Pons (tissue), 1 donor: ENCODE measurements around the gene NPR3.

ENCODE experiments used
- DNase-seq: peaks from one replicate; pipeline ENCODE4 v3.0.0-alpha.2; 2016; ENCODE audit warnings: low spot score

The NPR3 gene

DNA sequence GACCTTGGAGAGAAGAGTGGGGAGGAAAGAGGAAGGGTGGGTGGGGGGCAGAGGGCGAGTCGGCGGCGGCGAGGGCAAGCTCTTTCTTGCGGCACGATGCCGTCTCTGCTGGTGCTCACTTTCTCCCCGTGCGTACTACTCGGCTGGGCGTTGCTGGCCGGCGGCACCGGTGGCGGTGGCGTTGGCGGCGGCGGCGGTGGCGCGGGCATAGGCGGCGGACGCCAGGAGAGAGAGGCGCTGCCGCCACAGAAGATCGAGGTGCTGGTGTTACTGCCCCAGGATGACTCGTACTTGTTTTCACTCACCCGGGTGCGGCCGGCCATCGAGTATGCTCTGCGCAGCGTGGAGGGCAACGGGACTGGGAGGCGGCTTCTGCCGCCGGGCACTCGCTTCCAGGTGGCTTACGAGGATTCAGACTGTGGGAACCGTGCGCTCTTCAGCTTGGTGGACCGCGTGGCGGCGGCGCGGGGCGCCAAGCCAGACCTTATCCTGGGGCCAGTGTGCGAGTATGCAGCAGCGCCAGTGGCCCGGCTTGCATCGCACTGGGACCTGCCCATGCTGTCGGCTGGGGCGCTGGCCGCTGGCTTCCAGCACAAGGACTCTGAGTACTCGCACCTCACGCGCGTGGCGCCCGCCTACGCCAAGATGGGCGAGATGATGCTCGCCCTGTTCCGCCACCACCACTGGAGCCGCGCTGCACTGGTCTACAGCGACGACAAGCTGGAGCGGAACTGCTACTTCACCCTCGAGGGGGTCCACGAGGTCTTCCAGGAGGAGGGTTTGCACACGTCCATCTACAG lies 760 bp downstream of the NPR3 start:
- DNase-seq = no peak

DNA sequence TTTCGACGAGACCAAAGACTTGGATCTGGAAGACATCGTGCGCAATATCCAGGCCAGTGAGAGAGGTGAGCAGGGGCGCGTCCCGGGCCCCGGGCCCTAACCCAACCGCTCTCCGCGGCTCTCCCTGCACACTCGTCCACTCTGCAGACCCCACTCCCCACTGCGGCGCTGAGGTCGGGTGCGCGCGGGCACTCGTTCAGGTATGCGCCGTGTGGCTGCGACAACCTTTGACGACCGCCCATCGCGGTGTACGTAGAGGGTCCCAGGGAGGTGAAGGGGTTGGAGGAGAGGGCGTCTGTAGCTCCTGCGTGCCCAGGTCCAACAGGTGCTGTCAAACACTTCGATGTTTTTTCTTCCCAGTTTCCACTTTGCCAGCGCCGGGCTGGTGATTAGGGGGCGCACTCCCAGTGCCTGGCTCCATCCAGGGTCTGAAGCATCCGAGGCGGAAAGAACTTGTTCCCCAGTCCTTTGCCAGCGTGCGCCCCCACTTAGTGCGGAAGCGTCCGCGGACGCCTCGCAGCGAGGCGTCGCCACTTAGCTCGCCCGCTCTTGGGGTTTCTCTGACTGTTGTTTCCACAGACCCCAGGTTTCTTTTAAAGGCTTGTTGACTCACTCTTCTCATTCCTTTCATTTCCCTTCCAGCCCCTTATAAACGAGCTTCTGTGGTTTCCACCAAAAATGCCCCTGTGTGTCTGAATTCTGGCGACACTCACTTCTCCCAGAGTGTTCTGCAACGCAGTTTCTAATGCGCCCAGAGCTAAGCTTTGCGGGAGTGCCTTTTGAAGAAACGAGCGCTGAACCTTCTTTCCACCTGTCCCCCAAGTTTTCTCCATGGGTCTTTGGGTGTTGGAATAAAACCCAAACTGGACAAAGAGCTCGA lies 1.6 kb downstream of the NPR3 start:
- DNase-seq = no peak

DNA sequence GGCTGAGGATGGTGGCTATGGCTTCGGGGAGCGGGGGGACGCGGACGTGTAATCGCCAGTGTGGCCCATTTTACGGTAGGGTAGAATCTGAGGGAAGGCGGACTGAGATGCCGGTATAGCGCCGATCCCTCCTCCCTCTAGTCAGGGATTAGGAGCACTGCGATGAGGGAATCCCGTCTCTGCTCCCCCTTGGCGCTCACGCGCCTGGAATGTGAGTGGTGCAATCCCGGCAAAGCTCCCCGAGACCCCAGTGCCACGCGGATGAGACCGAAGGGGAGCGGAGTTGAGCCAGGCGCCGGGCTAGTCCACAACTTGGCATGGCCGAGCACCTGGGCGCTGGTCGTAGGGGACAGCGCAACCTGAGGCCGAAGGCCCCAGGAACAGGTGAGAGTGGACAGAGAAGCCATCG lies 2.2 kb downstream of the NPR3 start:
- no peak for DNase-seq

- DNase-seq = no peak
These were observed 2.8 kb downstream of the NPR3 start for GRCh38 chr5:32713770-32714381.

GRCh38 chr5:32714836-32715235 lies 3.7 kb downstream of the NPR3 start:
- no peak for DNase-seq

DNA sequence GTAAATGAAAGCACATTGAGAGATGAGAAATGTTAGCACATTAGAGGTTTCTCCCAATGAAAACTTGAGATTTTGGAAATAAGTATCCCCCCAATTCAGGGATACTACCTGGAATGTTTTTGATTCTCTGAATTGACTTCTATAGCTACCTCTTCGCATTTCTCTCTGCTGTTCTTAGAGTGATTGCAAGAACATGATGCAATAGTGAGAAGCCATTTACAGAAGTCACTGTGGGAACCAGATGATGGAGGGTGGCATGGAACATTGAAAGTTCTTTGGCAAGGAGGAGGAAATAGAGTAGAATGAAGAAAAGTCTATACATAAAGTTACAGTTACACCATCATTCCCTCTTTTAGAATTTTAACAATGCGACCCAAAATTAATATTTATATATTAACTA lies 9.2 kb downstream of the NPR3 start:
- no peak for DNase-seq

DNA sequence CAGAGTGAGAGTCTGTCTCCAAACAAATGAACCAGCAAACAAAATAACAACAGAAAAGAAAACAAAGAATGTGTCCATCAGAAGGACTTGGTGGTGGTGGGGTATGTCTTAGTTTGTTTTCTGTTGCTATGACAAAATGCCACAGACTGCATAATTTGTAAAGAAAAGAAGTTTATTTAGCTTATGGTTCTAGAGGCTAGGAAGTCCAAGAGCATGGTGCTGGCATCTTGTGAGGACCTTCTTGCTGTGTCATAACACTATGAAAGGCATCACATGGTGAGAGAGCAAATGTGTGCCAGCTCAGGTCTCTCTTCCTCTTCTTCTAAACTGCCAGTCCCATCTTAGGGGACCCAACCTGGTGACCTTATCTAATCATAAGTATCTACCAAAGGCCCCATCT lies 10.5 kb downstream of the NPR3 start:
- no peak for DNase-seq

GRCh38 chr5:32722957-32723356 lies 11.8 kb downstream of the NPR3 start:
- DNase-seq = no peak

- DNase-seq = no peak
These were observed 13.4 kb downstream of the NPR3 start for GRCh38 chr5:32724526-32724925.

DNA sequence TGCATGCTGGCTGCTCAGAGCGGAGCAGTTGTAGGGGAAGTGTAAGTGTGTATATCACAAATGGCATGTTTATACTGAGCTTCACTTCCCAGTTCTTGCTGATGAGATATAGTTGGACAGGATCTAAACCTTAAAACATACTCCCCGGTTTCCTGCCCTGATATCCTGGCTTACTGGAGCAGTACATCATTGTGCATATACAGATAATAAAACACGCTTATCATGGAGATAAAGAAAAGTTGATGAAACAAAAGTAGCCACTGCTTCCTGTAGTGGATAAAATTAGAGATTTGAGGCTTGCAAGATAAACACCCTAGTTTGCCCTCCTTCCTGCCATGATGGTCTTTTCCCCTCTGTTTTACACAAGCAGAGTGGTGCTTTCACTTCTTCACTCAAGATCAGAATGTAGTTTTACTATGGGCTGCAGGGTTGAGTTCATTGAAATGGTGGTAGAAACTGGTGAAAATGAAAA lies 15.0 kb downstream of the NPR3 start:
- DNase-seq = no peak

DNA sequence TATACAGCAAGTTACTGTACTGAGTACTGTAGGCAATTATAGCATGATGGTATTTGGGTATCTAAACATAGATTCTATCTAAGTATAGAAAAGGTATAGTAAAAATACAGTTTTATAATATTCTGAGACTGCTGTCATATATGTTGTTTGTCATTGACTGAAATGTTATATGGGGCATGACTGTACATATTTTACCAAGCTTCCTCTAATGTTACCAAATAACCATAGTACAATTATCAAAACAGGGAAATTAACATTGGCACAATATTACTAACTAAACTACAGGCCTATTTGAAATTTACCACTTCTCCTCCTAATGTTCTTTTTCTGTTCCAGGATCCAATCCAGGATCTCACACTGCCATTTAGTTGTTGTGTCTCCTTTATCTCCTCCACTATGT lies 18.5 kb downstream of the NPR3 start:
- DNase-seq = no peak

DNA sequence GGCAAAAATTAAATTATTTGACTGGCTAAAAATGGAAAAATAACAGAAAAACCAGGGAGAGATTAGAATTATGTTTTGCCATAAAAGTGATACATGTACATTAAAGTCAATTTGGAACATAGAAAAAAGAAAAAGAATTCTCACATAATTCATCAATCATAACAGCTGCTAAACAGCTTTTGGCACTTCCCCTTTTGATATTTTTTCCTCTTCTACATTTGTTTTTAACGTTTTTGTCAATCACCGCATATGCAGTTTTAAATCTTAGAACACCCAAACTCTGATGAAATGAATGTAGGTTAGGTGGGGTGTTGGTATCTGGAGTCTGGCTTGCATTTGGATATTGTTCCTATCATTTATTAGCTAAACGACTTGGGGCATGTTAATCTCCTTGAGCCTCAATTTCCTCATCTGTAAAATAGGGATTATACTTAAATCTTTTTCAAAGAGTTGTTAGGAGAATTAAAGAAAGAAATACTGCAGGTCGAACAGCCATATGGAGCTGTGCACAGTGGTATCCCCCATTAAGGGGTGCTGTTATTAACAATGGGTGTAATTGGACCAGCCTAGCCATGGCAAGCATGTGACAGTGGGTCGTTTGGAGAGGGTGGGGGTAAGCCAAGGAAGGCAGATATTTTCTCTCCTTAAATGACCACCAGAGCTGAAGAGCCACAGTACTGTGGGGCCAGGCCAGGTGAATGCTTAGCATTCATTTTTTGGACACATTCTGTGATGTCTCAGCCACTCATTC lies 22.6 kb downstream of the NPR3 start:
- no peak for DNase-seq

- DNase-seq = no peak
These were observed 23.8 kb downstream of the NPR3 start for GRCh38 chr5:32734827-32735378.

DNA sequence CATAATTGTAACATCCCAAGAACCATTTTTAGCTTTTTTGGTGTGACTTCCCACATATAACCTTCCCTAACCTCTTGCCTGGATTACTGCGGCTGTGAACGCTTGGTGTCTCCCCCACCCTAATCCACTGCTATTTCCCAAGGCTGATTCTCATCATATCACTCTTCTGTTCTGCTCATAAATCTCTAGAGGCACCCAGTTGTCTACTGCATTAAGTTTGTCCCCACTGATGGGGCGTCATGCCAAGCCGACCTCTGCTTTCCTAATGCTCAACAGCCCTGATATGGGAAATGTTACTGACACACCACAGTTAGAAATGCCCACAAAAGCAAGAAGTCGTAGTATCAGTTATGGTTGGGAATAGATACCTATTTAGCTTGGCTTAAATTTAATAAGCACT lies 24.4 kb downstream of the NPR3 start:
- DNase-seq = no peak

- DNase-seq = no peak
These were observed 25.7 kb downstream of the NPR3 start for GRCh38 chr5:32736842-32737241.

GRCh38 chr5:32740651-32741050 lies 29.5 kb downstream of the NPR3 start:
- no peak for DNase-seq

- no peak for DNase-seq
These were observed 34.2 kb downstream of the NPR3 start for GRCh38 chr5:32745317-32745716.

- no peak for DNase-seq
These were observed 41.3 kb downstream of the NPR3 start for GRCh38 chr5:32752411-32752810.

DNA sequence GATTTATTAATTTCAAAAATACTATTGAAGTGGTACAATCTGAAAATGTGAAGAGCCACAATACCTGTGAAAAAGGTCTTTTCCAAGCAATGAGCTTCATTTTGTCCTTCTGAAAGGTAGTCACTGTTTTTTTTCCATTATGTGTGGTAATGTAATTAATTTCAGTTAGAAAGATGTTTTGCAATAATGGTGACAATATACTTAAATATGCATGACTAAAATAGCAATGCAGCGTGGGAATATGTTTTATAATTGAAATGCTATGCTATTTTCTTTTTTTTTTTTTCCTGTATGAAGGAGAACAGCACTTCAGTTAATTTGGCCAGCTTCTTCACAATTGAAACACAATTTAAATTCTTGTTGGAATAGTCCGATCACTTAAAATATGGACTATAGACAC lies 41.9 kb downstream of the NPR3 start:
- no peak for DNase-seq

DNA sequence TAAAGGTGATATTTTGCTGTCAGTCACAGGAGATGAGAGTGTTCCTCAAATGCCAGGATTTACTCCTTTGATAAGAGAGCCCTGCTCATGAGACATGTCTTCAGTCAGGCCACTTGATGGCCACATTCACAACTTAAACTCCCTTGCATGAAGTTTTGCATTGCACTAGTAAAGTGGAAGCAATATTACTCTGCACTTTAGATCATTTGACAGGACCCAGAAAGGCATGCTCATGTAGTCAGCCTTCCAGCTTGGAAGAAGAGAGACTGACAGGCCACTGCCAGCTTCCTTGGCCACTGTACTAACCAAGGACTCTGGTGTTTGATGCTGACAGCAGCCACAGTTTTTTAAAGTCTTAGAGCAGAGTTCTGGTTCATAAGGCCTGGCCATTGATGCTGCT lies 42.6 kb downstream of the NPR3 start:
- DNase-seq = no peak

- DNase-seq = no peak
These were observed 43.2 kb downstream of the NPR3 start for GRCh38 chr5:32754284-32754683.

- DNase-seq = no peak
These were observed 49.0 kb downstream of the NPR3 start for GRCh38 chr5:32760091-32760509.
